ENCODE data around the gene CDKN2B. TPM values are rescaled to one million over a fixed set of nuclear protein-coding genes. Genes with fewer than 3 reads are reported as not detected.
"Not testable (repeated sequence)": the region's sequence is repeated elsewhere in the genome, so short reads cannot be mapped to it uniquely, and the experiment has no call there.

Gene CDKN2B, protein sequence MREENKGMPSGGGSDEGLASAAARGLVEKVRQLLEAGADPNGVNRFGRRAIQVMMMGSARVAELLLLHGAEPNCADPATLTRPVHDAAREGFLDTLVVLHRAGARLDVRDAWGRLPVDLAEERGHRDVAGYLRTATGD
- 6.3 and 6.4 TPM in 2 replicates for polyA plus RNA-seq (2012; rRNA removed)
- 6.8 and 6.9 TPM in 2 replicates for polyA plus RNA-seq (2012; cell fraction: cytosol; rRNA removed)
- polyA plus RNA-seq (2012; cell fraction: nucleus; rRNA removed), result 12.6 and 14.9 TPM in 2 replicates

DNA sequence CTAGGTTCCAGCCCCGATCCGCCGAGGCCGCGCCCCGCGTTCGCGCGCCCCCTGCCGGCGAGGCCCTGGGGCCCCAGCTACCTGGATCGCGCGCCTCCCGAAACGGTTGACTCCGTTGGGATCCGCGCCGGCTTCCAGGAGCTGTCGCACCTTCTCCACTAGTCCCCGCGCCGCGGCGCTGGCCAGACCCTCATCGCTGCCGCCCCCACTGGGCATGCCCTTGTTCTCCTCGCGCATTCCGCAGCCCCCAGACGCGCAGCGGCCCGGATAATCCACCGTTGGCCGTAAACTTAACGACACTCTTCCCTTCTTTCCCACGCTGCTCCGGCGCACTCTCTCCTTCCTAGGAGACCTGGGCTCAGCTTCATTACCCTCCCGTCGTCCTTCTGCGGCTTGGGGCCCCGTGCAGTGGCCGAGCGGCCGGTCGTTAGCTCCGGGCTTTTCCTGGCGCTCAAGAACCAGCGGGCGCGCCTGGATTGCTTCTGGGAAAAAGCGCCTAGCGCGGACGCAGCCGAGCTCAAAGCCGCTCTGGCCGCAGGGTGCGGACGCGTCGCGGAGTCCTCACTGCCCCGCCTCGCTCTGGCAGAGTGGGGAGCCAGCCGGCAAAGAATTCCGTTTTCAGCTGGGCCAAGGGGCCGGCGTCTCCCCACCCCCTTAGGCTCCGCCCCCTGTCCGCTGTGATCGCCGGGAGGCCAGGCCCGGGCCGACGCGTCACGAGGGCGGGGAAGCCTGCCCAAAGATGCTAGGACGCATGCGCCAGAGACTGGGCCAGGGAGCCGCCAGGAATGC, at the start of gene CDKN2B:
Gene CDKN2B (minus strand): TSS at position 589 of the 789 bp plus-strand sequence. CDS start 352 bp downstream, at position 237.
- CTCF ChIA-PET, result interaction anchor here (0.6 to 5.8 kb wide), 39 partner anchors 9 to 1817 kb away, joined by 3 to 109 read pairs (median 6); partner anchors contain the start of genes CDKN2A, CDKN2B-AS1, ELAVL2 and MTAP
- no peak for TF ChIP-seq NFIC (IDR thresholded peaks at IDR 0.05; ENCODE audit: borderline replicate concordance)
- TF ChIP-seq EZH2phosphoT487 (IDR thresholded peaks at IDR 0.05; ENCODE audit: borderline replicate concordance, low read depth), result no peak
- peak; percentile 85 for TF ChIP-seq NRF1 (IDR thresholded peaks at IDR 0.05; ENCODE audit: low read depth, low read length)
- TF ChIP-seq SIN3A (IDR thresholded peaks at IDR 0.05; ENCODE audit: borderline replicate concordance, low read depth, low read length), result peak; percentile 79; the same call in 1 of the 2 replicates
- TF ChIP-seq MXI1 (IDR thresholded peaks at IDR 0.05; ENCODE audit: low read depth, low read length), result peak; percentile 77
- TF ChIP-seq FOXM1 (IDR thresholded peaks at IDR 0.05; ENCODE audit: low read depth), result peak; percentile 33; the same call in 1 of the 2 replicates
- peak; percentile 68 for TF ChIP-seq POLR2AphosphoS5 (IDR thresholded peaks at IDR 0.05; ENCODE audit: low read depth, low read length)
- TF ChIP-seq, protein P1, sequence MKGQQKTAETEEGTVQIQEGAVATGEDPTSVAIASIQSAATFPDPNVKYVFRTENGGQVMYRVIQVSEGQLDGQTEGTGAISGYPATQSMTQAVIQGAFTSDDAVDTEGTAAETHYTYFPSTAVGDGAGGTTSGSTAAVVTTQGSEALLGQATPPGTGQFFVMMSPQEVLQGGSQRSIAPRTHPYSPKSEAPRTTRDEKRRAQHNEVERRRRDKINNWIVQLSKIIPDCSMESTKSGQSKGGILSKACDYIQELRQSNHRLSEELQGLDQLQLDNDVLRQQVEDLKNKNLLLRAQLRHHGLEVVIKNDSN (IDR thresholded peaks at IDR 0.05; ENCODE audit: borderline replicate concordance, low read depth), result peak; percentile 59; the same call in 1 of the 2 replicates
- TF ChIP-seq JUND (IDR thresholded peaks at IDR 0.05), result no peak
- TF ChIP-seq TEAD4 (IDR thresholded peaks at IDR 0.05; ENCODE audit: borderline replicate concordance, insufficient read depth), result 0 out of 2 replicates have a peak, but pooled peaks have one; percentile 16
- TF ChIP-seq, protein P2, sequence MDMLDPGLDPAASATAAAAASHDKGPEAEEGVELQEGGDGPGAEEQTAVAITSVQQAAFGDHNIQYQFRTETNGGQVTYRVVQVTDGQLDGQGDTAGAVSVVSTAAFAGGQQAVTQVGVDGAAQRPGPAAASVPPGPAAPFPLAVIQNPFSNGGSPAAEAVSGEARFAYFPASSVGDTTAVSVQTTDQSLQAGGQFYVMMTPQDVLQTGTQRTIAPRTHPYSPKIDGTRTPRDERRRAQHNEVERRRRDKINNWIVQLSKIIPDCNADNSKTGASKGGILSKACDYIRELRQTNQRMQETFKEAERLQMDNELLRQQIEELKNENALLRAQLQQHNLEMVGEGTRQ (IDR thresholded peaks at IDR 0.05; ENCODE audit: borderline replicate concordance, low read depth, low read length), result peak; percentile 52; the same call in 1 of the 2 replicates
- peak; percentile 59 for TF ChIP-seq SMC3 (IDR thresholded peaks at IDR 0.05; ENCODE audit: low read depth, low read length)
- TF ChIP-seq, protein P3, sequence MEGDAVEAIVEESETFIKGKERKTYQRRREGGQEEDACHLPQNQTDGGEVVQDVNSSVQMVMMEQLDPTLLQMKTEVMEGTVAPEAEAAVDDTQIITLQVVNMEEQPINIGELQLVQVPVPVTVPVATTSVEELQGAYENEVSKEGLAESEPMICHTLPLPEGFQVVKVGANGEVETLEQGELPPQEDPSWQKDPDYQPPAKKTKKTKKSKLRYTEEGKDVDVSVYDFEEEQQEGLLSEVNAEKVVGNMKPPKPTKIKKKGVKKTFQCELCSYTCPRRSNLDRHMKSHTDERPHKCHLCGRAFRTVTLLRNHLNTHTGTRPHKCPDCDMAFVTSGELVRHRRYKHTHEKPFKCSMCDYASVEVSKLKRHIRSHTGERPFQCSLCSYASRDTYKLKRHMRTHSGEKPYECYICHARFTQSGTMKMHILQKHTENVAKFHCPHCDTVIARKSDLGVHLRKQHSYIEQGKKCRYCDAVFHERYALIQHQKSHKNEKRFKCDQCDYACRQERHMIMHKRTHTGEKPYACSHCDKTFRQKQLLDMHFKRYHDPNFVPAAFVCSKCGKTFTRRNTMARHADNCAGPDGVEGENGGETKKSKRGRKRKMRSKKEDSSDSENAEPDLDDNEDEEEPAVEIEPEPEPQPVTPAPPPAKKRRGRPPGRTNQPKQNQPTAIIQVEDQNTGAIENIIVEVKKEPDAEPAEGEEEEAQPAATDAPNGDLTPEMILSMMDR (IDR thresholded peaks at IDR 0.05), result peak; percentile 93
- TF ChIP-seq ELF1 (IDR thresholded peaks at IDR 0.05), result no peak
- TF ChIP-seq RCOR1 (IDR thresholded peaks at IDR 0.05; ENCODE audit: low read length), result peak; percentile 79
- TF ChIP-seq, protein P4, sequence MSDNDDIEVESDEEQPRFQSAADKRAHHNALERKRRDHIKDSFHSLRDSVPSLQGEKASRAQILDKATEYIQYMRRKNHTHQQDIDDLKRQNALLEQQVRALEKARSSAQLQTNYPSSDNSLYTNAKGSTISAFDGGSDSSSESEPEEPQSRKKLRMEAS (IDR thresholded peaks at IDR 0.05; ENCODE audit: low read depth), result peak; percentile 9; the same call in 1 of the 2 replicates
- peak; percentile 77 for TF ChIP-seq TAF1 (IDR thresholded peaks at IDR 0.05; ENCODE audit: borderline replicate concordance, low read depth, low read length)
- no peak; the same call in 1 of the 2 replicates for TF ChIP-seq GATA2 (CRISPR knock-in tag; IDR thresholded peaks at IDR 0.05)
- TF ChIP-seq RAD21 (IDR thresholded peaks at IDR 0.05; ENCODE audit: low read length), result peak; percentile 53
- no peaks in the 10 kb centered on the region; the same call in 1 of the 2 replicates for H3K79me2 ChIP-seq (ENCODE audit: insufficient read depth)

DNA sequence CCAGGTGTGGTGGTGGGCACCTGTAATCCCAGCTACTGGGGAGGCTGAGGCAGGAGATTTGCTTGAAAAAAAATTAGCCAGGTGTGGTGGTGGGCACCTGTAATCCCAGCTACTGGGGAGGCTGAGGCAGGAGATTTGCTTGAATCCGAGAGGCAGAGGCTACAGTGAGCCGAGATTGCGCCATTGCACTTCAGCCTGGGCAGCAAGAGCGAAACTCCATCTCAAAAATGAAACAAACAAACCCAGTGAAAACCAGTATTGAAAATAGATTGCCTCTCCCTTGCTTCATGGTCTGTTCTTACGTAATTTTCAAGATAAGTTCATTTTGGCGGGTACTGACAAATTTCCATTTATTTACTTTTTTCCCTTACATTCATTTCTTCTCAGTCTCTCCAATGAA, 48.9 kb upstream of the CDKN2B start:
- H4K20me1 ChIP-seq (ENCODE audit: insufficient read depth); H3K9ac ChIP-seq; H3K9me2 ChIP-seq; POLR2A ChIA-PET; H3K4me3 ChIP-seq (ENCODE audit: low read depth in 2 of 2, low read length in 1 of 2); H3K27me3 ChIP-seq (ENCODE audit: insufficient read depth); DNase-seq; CTCF ChIA-PET; H3K4me2 ChIP-seq; H3K79me2 ChIP-seq (ENCODE audit: insufficient read depth); H3K27ac ChIP-seq (ENCODE audit: low read depth in 2 of 2, low read length in 1 of 2); H3K9me3 ChIP-seq; H3K4me1 ChIP-seq (ENCODE audit: control insufficient read depth in 1 of 2, insufficient read depth in 2 of 2, low read depth in 1 of 2, low read length in 1 of 2); H3K36me3 ChIP-seq (replicated peaks in 1 of 2; ENCODE audit: control insufficient read depth in 1 of 2, insufficient read depth in 2 of 2, low read length in 1 of 2); H2AFZ ChIP-seq (ENCODE audit: low read depth): not testable (repeated sequence)
- WGBS (ENCODE audit: low lambda C conversion rate), result 44% methylated on average over 6 of the region's 6 CpGs
- H3F3A ChIP-seq (replicated peaks; ENCODE audit: insufficient read depth), result peaks cover 19% of the 10 kb centered on the region

More for the DNA sequence above, at the start of gene CDKN2B:
- POLR2A ChIA-PET, result interaction anchor here (0.7 to 1.4 kb wide), 3 partner anchors 14 to 39 kb away, joined by 3 read pairs; partner anchors contain the start of genes CDKN2A and CDKN2B-AS1
- peak within 1 kb of the TSS; percentile 64 to 90 for H3K27ac ChIP-seq (ENCODE audit: low read depth in 2 of 2, low read length in 1 of 2)
- 1% methylated on average over 27 of the region's 86 CpGs for WGBS (ENCODE audit: low lambda C conversion rate)
- H3K27me3 ChIP-seq (ENCODE audit: insufficient read depth), result no peaks in the 10 kb centered on the region; the same call in 1 of the 2 replicates
- H2AFZ ChIP-seq (ENCODE audit: low read depth), result peak within 1 kb of the TSS; percentile 93
- H3K4me1 ChIP-seq (ENCODE audit: control insufficient read depth in 1 of 2, insufficient read depth in 2 of 2, low read depth in 1 of 2, low read length in 1 of 2), result peaks cover 0 to 16% of the 10 kb centered on the region in 2 experiments; a peak in 2 of 4 replicates
- H3K9ac ChIP-seq, result peak within 1 kb of the TSS; percentile 77
- H3K9me2 ChIP-seq, result no peaks in the 10 kb centered on the region
- DNase-seq, result peak; percentile 97
- H3K36me3 ChIP-seq (replicated peaks in 1 of 2; ENCODE audit: control insufficient read depth in 1 of 2, insufficient read depth in 2 of 2, low read length in 1 of 2), result peaks cover 0 to 4% of the 10 kb centered on the region in 2 experiments
- H3K4me2 ChIP-seq, result peak within 1 kb of the TSS; percentile 90
- peaks cover 9% of the 10 kb centered on the region for H3F3A ChIP-seq (replicated peaks; ENCODE audit: insufficient read depth)
- peak within 1 kb of the TSS; percentile 79 to 82 for H3K4me3 ChIP-seq (ENCODE audit: low read depth in 2 of 2, low read length in 1 of 2)
- no peaks in the 10 kb centered on the region for H4K20me1 ChIP-seq (ENCODE audit: insufficient read depth)
- no peaks in the 10 kb centered on the region for H3K9me3 ChIP-seq

All from SK-N-SH (cell line).